Liver (tissue), 3 donors: Measurements from ENCODE around the gene TIGD2.

Source experiments
- EGR1 ChIP-seq, 2 donors: IDR thresholded peaks; 2 replicates each; pipeline ENCODE4 v1.6.1; 2016 to 2018; ENCODE audit warnings: antibody characterized with exemption in 2 of 2, low read depth in 2 of 2
- MAX ChIP-seq: IDR thresholded peaks from 2 replicates; pipeline ENCODE4 v1.6.1; 2016; ENCODE audit warnings: antibody characterized with exemption
- TF ChIP-seq, protein P1 (sequence below): fragments of 150-350 bp; IDR thresholded peaks from 2 replicates; pipeline ENCODE4 v1.5.1; 2017; ENCODE audit warnings: improper control_type of control experiment, low read depth, low read length; ENCODE audit not compliant: missing input control
- donor health status: healthy.
- donor health status: healthy.

DNA sequence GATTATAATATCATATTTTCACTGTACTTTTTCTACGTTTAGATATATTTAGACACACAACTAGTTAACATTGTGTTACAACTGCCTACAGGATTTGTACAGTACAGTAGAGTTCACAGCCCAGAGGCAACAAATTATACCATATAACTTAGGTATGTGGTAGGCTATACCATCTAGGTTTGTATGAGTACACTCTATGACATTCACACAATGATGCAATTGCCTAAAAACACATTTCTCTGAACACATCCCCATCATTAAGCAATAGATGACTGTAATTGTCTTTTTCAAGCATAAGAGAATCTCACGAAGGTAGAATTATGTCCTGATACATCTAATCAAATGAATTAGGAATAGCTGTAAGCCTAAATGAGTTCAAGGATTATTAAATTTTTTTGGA lies 12.3 kb upstream of the TIGD2 start:
- TF ChIP-seq MAX, result no peak
- TF ChIP-seq, protein P1, sequence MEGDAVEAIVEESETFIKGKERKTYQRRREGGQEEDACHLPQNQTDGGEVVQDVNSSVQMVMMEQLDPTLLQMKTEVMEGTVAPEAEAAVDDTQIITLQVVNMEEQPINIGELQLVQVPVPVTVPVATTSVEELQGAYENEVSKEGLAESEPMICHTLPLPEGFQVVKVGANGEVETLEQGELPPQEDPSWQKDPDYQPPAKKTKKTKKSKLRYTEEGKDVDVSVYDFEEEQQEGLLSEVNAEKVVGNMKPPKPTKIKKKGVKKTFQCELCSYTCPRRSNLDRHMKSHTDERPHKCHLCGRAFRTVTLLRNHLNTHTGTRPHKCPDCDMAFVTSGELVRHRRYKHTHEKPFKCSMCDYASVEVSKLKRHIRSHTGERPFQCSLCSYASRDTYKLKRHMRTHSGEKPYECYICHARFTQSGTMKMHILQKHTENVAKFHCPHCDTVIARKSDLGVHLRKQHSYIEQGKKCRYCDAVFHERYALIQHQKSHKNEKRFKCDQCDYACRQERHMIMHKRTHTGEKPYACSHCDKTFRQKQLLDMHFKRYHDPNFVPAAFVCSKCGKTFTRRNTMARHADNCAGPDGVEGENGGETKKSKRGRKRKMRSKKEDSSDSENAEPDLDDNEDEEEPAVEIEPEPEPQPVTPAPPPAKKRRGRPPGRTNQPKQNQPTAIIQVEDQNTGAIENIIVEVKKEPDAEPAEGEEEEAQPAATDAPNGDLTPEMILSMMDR, result no peak
- no peak for TF ChIP-seq EGR1 (IDR thresholded peaks at IDR 0.05; ENCODE audit: low read depth in 2 of 2)
